Glutamatergic neuron (in vitro differentiated cells): Measurements from ENCODE around the gene VKORC1L1. TPM values are rescaled to one million over a fixed set of nuclear protein-coding genes. Genes with fewer than 3 reads are reported as not detected.
"Not testable (repeated sequence)": the region's sequence is repeated elsewhere in the genome, so short reads cannot be mapped to it uniquely, and the experiment has no call there.

Experiments used
- DNase-seq: peaks from one replicate; pipeline ENCODE4 v3.0.0; 2022
- H3K27ac Mint-ChIP-seq: one replicate; pipeline ENCODE4 v1.8.0; 2020; ENCODE audit warnings: mild to moderate bottlenecking, mixed read lengths, inconsistent platforms; ENCODE audit not compliant: unreplicated experiment
- H3K27me3 Mint-ChIP-seq: one replicate; pipeline ENCODE4 v1.8.0; 2020; ENCODE audit warnings: mild to moderate bottlenecking, moderate library complexity, mixed read lengths, inconsistent platforms; ENCODE audit not compliant: unreplicated experiment
- H3K36me3 Mint-ChIP-seq: one replicate; pipeline ENCODE4 v1.8.0; 2020; ENCODE audit warnings: mild to moderate bottlenecking, mixed read lengths, inconsistent platforms; ENCODE audit not compliant: unreplicated experiment
- H3K4me1 Mint-ChIP-seq: one replicate; pipeline ENCODE4 v1.8.0; 2020; ENCODE audit warnings: mild to moderate bottlenecking, low read depth, mixed read lengths, inconsistent platforms; ENCODE audit not compliant: unreplicated experiment
- H3K4me3 Mint-ChIP-seq: one replicate; pipeline ENCODE4 v1.8.0; 2020; ENCODE audit warnings: mild to moderate bottlenecking, mixed read lengths, inconsistent platforms; ENCODE audit not compliant: unreplicated experiment
- H3K9me3 Mint-ChIP-seq: one replicate; pipeline ENCODE4 v1.8.0; 2020; ENCODE audit warnings: mild to moderate bottlenecking, moderate library complexity, mixed read lengths, inconsistent platforms; ENCODE audit not compliant: unreplicated experiment
- total RNA-seq: library from RNA; stranded (reverse); fragmentation: NEBNext Ultra II Directional; extraction: Animal tissue kit (Norgen Biotek cat#: 25700); gene quantifications from one replicate; pipeline ENCODE4 v1.2.1, GENCODE V29; 2021; ENCODE audit not compliant: unreplicated experiment
- TF ChIP-seq, protein P1 (sequence below): fragments of 200-600 bp; sonication (generic); IDR thresholded peaks from one replicate; pipeline ENCODE4 v1.5.0; 2021; ENCODE audit not compliant: partially characterized antibody, unreplicated experiment

Gene VKORC1L1
- total RNA-seq, 1 donor from 2014 or later = 17.0 TPM

- H3K4me3 Mint-ChIP-seq = no peak overlapping the region
- DNase-seq = no peak
- H3K9me3 Mint-ChIP-seq = peaks cover 2% of the 10 kb centered on the region
Measured at GRCh38 chr7:65937296-65937695, 64.4 kb downstream of the VKORC1L1 start.

GRCh38 chr7:65938336-65938895, 65.5 kb downstream of the VKORC1L1 start:
- Mint-ChIP-seq H3K9me3 (peaks cover 2% of the 10 kb centered on the region), H3K36me3 (peaks cover 11% of the 10 kb centered on the region), H3K27ac (no peak overlapping the region), H3K27me3 (no peaks in the 10 kb centered on the region), H3K4me3 (no peak overlapping the region), H3K4me1 (no peaks in the 10 kb centered on the region)
- TF ChIP-seq, protein P1, sequence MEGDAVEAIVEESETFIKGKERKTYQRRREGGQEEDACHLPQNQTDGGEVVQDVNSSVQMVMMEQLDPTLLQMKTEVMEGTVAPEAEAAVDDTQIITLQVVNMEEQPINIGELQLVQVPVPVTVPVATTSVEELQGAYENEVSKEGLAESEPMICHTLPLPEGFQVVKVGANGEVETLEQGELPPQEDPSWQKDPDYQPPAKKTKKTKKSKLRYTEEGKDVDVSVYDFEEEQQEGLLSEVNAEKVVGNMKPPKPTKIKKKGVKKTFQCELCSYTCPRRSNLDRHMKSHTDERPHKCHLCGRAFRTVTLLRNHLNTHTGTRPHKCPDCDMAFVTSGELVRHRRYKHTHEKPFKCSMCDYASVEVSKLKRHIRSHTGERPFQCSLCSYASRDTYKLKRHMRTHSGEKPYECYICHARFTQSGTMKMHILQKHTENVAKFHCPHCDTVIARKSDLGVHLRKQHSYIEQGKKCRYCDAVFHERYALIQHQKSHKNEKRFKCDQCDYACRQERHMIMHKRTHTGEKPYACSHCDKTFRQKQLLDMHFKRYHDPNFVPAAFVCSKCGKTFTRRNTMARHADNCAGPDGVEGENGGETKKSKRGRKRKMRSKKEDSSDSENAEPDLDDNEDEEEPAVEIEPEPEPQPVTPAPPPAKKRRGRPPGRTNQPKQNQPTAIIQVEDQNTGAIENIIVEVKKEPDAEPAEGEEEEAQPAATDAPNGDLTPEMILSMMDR = no peak
- DNase-seq = no peak

More at GRCh38 chr7:65937296-65937695, 64.4 kb downstream of the VKORC1L1 start:
- Mint-ChIP-seq H3K36me3 (peaks cover 11% of the 10 kb centered on the region), H3K27me3 (no peaks in the 10 kb centered on the region), H3K4me1 (no peaks in the 10 kb centered on the region), H3K27ac (no peak overlapping the region)
- TF ChIP-seq, protein P1 = no peak

DNA sequence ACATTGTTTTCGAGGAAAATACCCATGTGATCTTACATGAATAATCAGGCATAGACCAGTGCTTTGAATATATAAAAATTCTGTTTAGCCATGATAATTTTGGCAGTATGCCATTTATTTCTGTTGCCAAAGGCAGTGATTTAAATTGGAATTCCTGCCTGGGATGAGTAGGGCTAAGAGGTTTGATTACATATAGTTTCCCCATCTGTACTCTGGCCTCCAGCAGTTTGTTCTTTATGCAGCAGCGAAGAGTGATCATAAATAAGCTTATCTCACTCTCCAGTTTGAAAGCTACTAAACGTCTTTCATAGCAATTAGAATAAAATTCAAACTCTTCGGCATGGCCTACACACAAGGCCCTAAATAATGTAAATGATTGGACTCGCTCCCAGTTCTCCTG, 72.9 kb downstream of the VKORC1L1 start:
- not testable (repeated sequence) for H3K27me3 Mint-ChIP-seq, DNase-seq, H3K36me3 Mint-ChIP-seq, H3K4me3 Mint-ChIP-seq, H3K4me1 Mint-ChIP-seq, H3K9me3 Mint-ChIP-seq, H3K27ac Mint-ChIP-seq

GRCh38 chr7:65946904-65947303, 74.0 kb downstream of the VKORC1L1 start:
- no peaks in the 10 kb centered on the region for H3K4me1 Mint-ChIP-seq
- H3K36me3 Mint-ChIP-seq = no peaks in the 10 kb centered on the region
- no peak for DNase-seq
- TF ChIP-seq, protein P1 = no peak
- H3K27me3 Mint-ChIP-seq = no peaks in the 10 kb centered on the region
- H3K4me3 Mint-ChIP-seq = no peak overlapping the region
- no peaks in the 10 kb centered on the region for H3K9me3 Mint-ChIP-seq
- no peak overlapping the region for H3K27ac Mint-ChIP-seq

GRCh38 chr7:65951837-65952578, 79.1 kb downstream of the VKORC1L1 start:
- Mint-ChIP-seq H3K27me3 (no peaks in the 10 kb centered on the region), H3K4me3 (no peak overlapping the region), H3K4me1 (no peaks in the 10 kb centered on the region), H3K27ac (no peak overlapping the region), H3K9me3 (no peaks in the 10 kb centered on the region), H3K36me3 (no peaks in the 10 kb centered on the region)
- TF ChIP-seq, protein P1 = no peak
- DNase-seq = no peak
